AG04450 (cell line): ENCODE data around the gene BSN. TPM values are rescaled to one million over a fixed set of nuclear protein-coding genes. Genes with fewer than 3 reads are reported as not detected.

Source experiments
- CTCF ChIA-PET: fragments of 300-600, 350-600 bp; formaldehyde crosslinking; extraction: SDS; loops from one replicate; lab custom pipeline; 2022; ENCODE audit warnings: antibody characterized with exemption, inconsistent platforms; lab: Charles Lee
- POLR2A ChIA-PET: fragments of 350-600 bp; formaldehyde crosslinking; extraction: SDS; loops from one replicate; lab custom pipeline; 2021; ENCODE audit warnings: antibody characterized with exemption, inconsistent platforms; lab: Yijun Ruan, JAX
- DNase-seq: peaks from one replicate; pipeline ENCODE4 v3.0.0-alpha.2; 2011; ENCODE audit warnings: low read depth, low spot score
- H3K27ac ChIP-seq: one replicate; pipeline ENCODE4 v1.5.1; 2012; ENCODE audit warnings: low read depth, low read length, control low read depth
- H3K27me3 ChIP-seq: one replicate; pipeline ENCODE4 v1.6.0; 2012; ENCODE audit warnings: low read length; ENCODE audit not compliant: control insufficient read depth, insufficient read depth
- H3K4me3 ChIP-seq: 2 replicates; pipeline ENCODE4 v1.5.1; 2011; ENCODE audit warnings: mild to moderate bottlenecking, low read depth, low read length, control low read depth
- H3K9me3 ChIP-seq: 2 replicates; pipeline ENCODE4 v1.5.1; 2012; ENCODE audit warnings: low read length; ENCODE audit not compliant: control insufficient read depth, insufficient read depth
- polyA plus RNA-seq: library from polyadenylated mRNA; depleted of rRNA; stranded (reverse); fragments of >200 nt; gene quantifications from 2 replicates; pipeline ENCODE4 v1.2.3, GENCODE V29; 2011
- TF ChIP-seq, protein P1 (sequence below): IDR thresholded peaks from 2 replicates; pipeline ENCODE4 v1.5.1; 2011; ENCODE audit warnings: low read depth, low read length, control low read depth, inconsistent platforms

The BSN gene
- polyA plus RNA-seq, 1 experiment: not detected

DNA sequence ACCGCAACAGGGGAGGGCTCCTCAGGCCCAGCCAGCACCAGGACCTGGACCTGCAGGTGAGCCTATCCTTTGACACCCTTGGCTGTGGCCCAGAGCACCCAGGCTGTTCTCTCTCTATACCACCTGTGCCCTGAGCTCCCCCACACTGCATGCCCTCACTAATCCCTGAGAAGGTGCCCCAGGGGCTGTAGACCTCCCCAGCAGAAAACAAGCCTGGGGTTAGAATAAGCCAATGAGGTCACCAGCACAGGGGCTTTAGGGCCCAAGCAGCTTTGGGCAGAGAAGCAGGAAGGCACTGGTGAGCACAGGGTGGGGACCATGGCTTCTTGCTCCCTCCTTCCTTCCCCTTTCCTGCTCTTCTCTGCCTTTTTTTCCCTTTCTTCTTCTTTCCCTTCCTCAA is 109.6 kb downstream of the BSN start:
- H3K27ac ChIP-seq: no peak overlapping the region
- ChIA-PET POLR2A (no interaction called here), CTCF (interaction anchor here (4.5 kb wide), 1 partner anchor 124 kb away, joined by 28 read pairs; no protein-coding TSS in a partner anchor)
- H3K9me3 ChIP-seq: no peaks in the 10 kb centered on the region; the same call in 1 of the 2 replicates
- DNase-seq: no peak
- peaks cover 17% of the 10 kb centered on the region for H3K27me3 ChIP-seq
- TF ChIP-seq, protein P1, sequence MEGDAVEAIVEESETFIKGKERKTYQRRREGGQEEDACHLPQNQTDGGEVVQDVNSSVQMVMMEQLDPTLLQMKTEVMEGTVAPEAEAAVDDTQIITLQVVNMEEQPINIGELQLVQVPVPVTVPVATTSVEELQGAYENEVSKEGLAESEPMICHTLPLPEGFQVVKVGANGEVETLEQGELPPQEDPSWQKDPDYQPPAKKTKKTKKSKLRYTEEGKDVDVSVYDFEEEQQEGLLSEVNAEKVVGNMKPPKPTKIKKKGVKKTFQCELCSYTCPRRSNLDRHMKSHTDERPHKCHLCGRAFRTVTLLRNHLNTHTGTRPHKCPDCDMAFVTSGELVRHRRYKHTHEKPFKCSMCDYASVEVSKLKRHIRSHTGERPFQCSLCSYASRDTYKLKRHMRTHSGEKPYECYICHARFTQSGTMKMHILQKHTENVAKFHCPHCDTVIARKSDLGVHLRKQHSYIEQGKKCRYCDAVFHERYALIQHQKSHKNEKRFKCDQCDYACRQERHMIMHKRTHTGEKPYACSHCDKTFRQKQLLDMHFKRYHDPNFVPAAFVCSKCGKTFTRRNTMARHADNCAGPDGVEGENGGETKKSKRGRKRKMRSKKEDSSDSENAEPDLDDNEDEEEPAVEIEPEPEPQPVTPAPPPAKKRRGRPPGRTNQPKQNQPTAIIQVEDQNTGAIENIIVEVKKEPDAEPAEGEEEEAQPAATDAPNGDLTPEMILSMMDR: no peak
- H3K4me3 ChIP-seq: no peak overlapping the region

GRCh38 chr3:49664300-49664699 is 110.0 kb downstream of the BSN start:
- TF ChIP-seq, protein P1: no peak
- H3K9me3 ChIP-seq: no peaks in the 10 kb centered on the region; the same call in 1 of the 2 replicates
- H3K4me3 ChIP-seq: no peak overlapping the region
- peaks cover 17% of the 10 kb centered on the region for H3K27me3 ChIP-seq
- no peak for DNase-seq
- POLR2A ChIA-PET: interaction anchor here (0.7 kb wide), 1 partner anchor 1219 kb away, joined by 5 read pairs; no protein-coding TSS in a partner anchor
- no peak overlapping the region for H3K27ac ChIP-seq
- CTCF ChIA-PET: interaction anchor here (4.5 kb wide), 1 partner anchor 125 kb away, joined by 28 read pairs; no protein-coding TSS in a partner anchor

- CTCF ChIA-PET: interaction anchor here (4.5 kb wide), 1 partner anchor 126 kb away, joined by 28 read pairs; no protein-coding TSS in a partner anchor
- no peak for DNase-seq
- POLR2A ChIA-PET: no interaction called here
- Histone ChIP-seq H3K27me3 (peaks cover 17% of the 10 kb centered on the region), H3K4me3 (no peak overlapping the region), H3K27ac (no peak overlapping the region), H3K9me3 (no peaks in the 10 kb centered on the region; the same call in 1 of the 2 replicates)
- TF ChIP-seq, protein P1: no peak
Measured at GRCh38 chr3:49665822-49666519, 111.7 kb downstream of the BSN start.

DNA sequence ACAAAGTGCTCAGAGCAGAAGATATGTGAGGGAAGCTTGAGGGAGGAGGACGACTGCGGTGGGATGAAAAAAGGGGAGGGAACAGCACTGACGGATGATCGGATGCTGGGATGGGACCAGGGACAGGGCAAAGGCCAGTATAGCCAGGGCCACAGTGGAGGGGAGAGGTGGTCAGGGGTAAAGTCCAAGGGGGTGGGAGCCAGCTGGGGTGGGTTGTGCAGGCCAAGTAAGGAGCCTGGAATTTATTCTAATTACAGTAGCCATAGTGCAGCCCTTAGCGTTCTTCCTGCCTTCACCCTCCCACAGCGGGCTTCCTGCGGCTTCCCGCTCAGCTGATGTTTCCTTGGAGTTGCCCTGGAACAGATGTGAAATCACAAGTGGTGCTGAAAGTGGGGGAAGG is 112.3 kb downstream of the BSN start:
- peaks cover 17% of the 10 kb centered on the region for H3K27me3 ChIP-seq
- no peak overlapping the region for H3K4me3 ChIP-seq
- H3K9me3 ChIP-seq: no peaks in the 10 kb centered on the region; the same call in 1 of the 2 replicates
- POLR2A ChIA-PET: interaction anchor here (0.5 kb wide), 1 partner anchor 125 kb away, joined by 3 read pairs; no protein-coding TSS in a partner anchor
- TF ChIP-seq, protein P1: no peak
- CTCF ChIA-PET: interaction anchor here (0.7 to 4.5 kb wide), 2 partner anchors 18 to 127 kb away, joined by 7 to 28 read pairs; no protein-coding TSS in a partner anchor
- no peak for DNase-seq
- no peak overlapping the region for H3K27ac ChIP-seq
